Esophagus squamous epithelium (tissue), 4 donors: ENCODE data around the gene DSCAML1.

Source experiments
- CTCF ChIP-seq, 6 experiments: fragments of 450-650 bp in 4 of 6; fragments of 200-600 bp in 2 of 6; sonication (generic) in 2 of 6; IDR thresholded peaks; one replicate each; pipeline ENCODE4 v1.5.1; 2016 to 2019; ENCODE audit warnings: antibody characterized with exemption in 6 of 6, mild to moderate bottlenecking in 4 of 6, moderate library complexity in 4 of 6
- POLR2A ChIP-seq, 4 donors: fragments of 450-650 bp; IDR thresholded peaks; one replicate each; pipeline ENCODE4 v1.6.1; 2017; ENCODE audit warnings: antibody characterized with exemption in 4 of 4, mild to moderate bottlenecking in 4 of 4, moderate library complexity in 3 of 4

GRCh38 chr11:117792992-117793391 lies 4.0 kb downstream of the DSCAML1 start:
- TF ChIP-seq POLR2A (IDR thresholded peaks at IDR 0.05) (no peak), CTCF (IDR thresholded peaks at IDR 0.05) (no peak)
